Right ventricle myocardium inferior (tissue), 1 donor: ENCODE measurements around the gene BANP. TPM values are rescaled to one million over a fixed set of nuclear protein-coding genes. Genes with fewer than 3 reads are reported as not detected.
A peak's percentile ranks its signal among the peaks of the same experiment; 100 is the strongest.
"Not testable (repeated sequence)": the region's sequence is repeated elsewhere in the genome, so short reads cannot be mapped to it uniquely, and the experiment has no call there.

Experiments used
- ATAC-seq: fragments of 200-7000 bp; cut with Tn5 transposase; one replicate; pipeline ENCODE4 v1.9.1; 2020; ENCODE audit warnings: mild to moderate bottlenecking, moderate library complexity
- DNase-seq: peaks from one replicate; pipeline ENCODE4 v3.0.0; 2021; ENCODE audit errors: missing footprints
- intact Hi-C: fragments of 100-400 bp; cut with DNase I; formaldehyde crosslinking; loops from one replicate; pipeline ENCODE4 v1.11.0; 2022
- total RNA-seq: library from RNA; stranded (reverse); fragmentation: NEBNext Ultra II Directional; extraction: Animal tissue kit (Norgen Biotek cat#: 25700); gene quantifications from one replicate; pipeline ENCODE4 v1.2.1, GENCODE V29; 2021
- donor health status: DM: no; HTN: yes; CAD: no; lungs with severe emphysema.

The BANP gene
- total RNA-seq, 1 donor from 2014 or later: 12.8 TPM

DNA sequence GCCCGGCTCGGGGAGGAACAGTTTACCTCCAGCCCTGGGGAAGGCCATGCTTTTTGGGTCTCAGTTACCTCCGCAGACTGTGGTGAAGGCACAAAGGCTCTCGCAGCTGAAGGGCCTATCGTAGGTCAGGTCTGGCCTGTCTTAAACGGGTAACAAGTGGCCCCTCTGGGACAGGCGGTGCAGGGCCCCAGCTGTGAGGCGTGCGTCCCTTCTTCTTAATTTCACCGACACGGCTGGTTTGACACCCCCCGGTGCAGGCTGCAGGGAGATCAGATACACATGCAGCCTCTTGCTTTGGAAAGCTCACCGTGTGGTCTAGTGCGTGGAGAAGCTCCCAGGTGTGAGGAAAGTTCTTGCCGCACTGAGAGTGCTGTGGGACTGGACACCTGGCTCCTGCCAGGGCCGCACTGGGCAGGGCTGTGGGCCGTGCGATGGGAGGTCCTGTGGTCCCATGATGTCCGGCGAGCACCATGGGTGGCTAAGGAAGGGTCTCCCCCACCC lies 162.4 kb downstream of the BANP start:
- DNase-seq (no peak), ATAC-seq (no peak)
- intact Hi-C loops: no loop called here

- ATAC-seq, intact Hi-C loops, DNase-seq: not testable (repeated sequence)
Measured at GRCh38 chr16:88114541-88115228, 163.5 kb downstream of the BANP start.

- no peak for ATAC-seq
- DNase-seq: no peak
- intact Hi-C loops: no loop called here
Measured at GRCh38 chr16:88116121-88116520, 164.9 kb downstream of the BANP start.

DNA sequence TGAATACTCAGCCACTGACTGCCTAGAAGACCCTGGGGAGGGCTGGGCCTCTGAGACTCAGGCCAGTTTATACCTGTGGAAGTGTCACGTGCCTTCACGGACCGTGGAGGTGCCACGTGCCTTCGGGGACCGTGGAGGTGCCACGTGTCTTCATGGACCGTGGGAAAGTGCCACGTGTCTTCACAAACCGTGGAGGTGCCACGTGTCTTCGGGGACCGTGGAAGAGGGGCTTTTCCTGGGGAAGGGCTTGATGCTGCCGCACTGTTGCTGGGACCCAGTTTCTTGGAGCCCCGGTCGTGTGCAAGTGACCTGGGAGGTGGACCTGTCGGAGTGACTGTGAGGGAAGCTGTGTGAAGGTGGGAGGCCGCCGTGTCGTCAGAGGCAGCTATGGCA lies 166.2 kb downstream of the BANP start:
- ATAC-seq (no peak), DNase-seq (no peak)
- intact Hi-C loops: no loop called here

DNA sequence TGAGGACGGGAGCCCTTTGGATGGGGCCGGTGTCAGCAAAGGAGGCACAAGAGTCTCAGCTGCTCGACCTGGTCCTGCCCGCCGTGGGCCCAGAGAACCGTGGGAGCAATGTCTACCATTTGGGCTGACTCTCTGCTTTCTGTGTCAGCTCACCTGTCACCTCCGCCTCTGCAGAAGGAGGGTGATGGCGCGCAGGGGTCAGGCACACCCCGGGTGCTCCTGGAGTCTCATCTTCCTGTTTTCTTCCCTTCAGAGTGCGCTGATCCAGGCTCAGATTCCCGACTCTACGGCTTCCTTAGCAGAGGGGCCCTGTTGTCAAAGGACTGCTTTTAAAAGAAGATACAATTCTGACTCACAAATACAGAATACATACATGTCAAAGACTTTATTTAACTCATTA lies 167.1 kb downstream of the BANP start:
- intact Hi-C loops: no loop called here
- ATAC-seq (no peak), DNase-seq (no peak)

DNA sequence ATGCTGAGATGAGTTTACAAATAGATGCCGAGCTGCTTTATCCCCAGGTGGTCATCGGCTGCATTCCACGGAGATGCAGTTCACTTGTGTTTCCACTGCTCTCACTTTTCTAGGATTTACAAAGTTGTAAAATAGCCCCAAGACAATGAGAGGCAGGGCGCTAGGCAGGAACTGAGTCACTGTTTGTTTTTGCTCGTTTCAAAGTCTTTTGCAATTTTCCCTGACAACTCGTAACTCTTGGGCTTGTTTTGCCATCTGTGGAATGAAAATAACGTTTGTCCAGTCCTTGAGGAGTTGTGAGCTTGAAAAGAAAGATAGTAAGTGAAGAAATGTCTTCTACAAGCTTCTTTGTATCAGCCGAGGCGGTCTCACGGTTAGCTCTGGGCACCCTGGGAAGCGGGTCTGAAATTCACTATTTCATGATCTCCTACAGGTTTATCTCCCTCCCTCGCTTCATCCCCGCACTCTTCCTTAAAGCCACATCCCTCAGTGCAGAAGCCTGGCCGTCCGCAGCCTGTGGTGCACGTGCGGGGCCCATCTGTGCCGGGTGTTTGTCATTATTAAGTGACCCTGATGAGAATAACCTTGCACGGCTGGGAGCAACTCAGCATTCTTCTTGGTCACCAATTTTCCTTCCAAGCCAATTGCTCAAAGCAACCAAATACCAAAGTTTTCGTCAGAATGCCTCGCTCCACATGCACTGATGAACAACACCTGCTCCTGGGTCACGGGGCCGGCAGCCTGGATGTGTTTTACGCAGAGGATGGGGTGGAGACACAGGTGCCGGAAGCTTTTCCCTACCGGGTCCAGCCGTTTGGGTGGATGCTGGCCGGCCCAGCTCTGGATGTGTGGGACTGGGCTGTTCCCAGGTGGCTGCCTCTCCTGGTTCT lies 167.9 kb downstream of the BANP start:
- intact Hi-C loops, DNase-seq: not testable (repeated sequence)
- ATAC-seq: peak; percentile 58

DNA sequence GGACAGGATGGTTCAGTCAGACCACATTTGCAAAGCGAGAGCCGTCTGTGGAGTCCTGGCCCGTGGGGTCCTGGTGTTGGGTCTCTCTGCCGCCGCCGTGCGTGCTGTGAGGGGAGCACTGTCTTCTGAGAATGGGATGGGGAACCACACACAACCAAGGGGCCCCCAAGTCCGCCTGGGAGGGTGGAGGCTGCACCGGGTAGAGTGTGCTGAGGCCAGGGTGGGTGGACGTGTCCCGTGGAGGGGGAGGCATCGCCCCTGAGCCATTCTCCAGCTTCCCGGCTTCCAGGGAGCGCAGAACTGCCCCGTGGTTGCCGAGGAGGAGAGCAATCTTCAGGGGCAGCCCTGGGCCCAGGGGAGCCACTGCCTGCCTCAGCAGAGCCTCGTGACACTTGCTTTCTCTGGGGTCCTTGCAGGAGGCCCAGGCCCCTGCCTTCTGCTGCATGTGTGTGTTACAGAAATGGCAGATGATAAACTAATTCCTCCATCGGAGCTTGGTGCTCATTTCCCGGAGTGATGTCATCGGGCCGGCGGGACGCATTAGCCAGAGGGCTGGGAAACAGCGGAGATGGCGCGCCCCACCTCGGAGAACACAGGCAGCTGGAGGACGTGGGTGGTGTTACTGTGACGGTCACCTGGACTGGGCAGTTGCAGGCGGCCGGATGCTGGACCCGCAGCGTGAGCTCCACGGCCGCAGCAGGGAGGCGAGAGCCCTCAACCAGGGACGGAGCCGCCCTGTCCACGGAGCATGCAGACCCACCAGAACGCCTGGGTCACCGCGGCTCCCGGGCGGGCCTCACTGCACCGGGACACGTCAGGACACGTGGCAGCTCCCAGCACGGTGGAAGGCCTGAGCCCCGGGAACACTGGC lies 168.9 kb downstream of the BANP start:
- DNase-seq, intact Hi-C loops: not testable (repeated sequence)
- peak; percentile 11 for ATAC-seq

- ATAC-seq (no peak), DNase-seq (no peak)
- intact Hi-C loops: no loop called here
Measured at GRCh38 chr16:88120812-88121211, 169.6 kb downstream of the BANP start.

GRCh38 chr16:88121391-88121790 lies 170.2 kb downstream of the BANP start:
- intact Hi-C loops, DNase-seq, ATAC-seq: not testable (repeated sequence)

GRCh38 chr16:88121886-88122580 lies 170.8 kb downstream of the BANP start:
- DNase-seq (no peak), ATAC-seq (no peak)
- intact Hi-C loops: no loop called here

Other genes with a start within 250 kb of the BANP start
- 10.0 TPM for gene KLHDC4, start 185.4 kb upstream of the BANP start, total RNA-seq
- gene SLC7A5, start 81.9 kb upstream of the BANP start, total RNA-seq: 3.3 TPM
- gene CA5A, start 14.9 kb upstream of the BANP start, total RNA-seq: not detected